Stimulated activated memory B cell treated with anti-CD40 and anti-IgM and Interleukin-4, amounts not matched to agents 10 μg/mL and 1 μg/mL and 100 μg/mL, for 72 hours (primary cell): Measurements from ENCODE around the gene HS6ST2.

Experiments
- ATAC-seq: fragments of 150-1000 bp; cut with Tn5 transposase; 2 replicates; pipeline ENCODE4 v1.10.0; 2021
- H3K27ac Mint-ChIP-seq: one replicate; pipeline ENCODE4 v1.8.0; 2022; ENCODE audit warnings: mild to moderate bottlenecking, mixed read lengths
- H3K27me3 Mint-ChIP-seq: one replicate; pipeline ENCODE4 v1.8.0; 2022; ENCODE audit warnings: mixed read lengths
- H3K36me3 Mint-ChIP-seq: one replicate; pipeline ENCODE4 v1.8.0; 2022; ENCODE audit warnings: mixed read lengths
- H3K4me1 Mint-ChIP-seq: one replicate; pipeline ENCODE4 v1.8.0; 2022; ENCODE audit warnings: mixed read lengths
- H3K4me3 Mint-ChIP-seq: one replicate; pipeline ENCODE4 v1.8.0; 2022; ENCODE audit warnings: mild to moderate bottlenecking, moderate library complexity, mixed read lengths
- H3K9me3 Mint-ChIP-seq: one replicate; pipeline ENCODE4 v1.8.0; 2022; ENCODE audit warnings: mixed read lengths

HS6ST2 gene

DNA sequence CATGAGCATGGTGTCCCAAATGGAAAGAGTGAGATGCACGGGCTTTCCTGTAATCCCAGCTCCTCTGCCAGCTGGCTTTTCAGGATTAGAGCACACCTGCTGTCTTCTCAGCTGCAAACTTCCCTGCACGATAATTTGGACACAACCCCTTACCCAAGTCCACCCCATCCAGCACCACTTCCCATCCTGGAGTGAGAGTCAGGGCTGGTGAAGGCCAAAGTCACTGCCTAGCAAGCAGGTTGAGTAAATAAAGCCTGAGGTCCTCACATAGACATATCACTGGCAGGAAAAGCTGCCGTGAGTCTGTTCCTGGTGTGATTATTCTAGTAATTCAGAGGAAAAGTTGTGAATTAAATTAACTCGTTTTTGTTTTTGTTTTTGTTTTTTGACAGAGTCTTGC lies 355.7 kb downstream of the HS6ST2 start:
- Mint-ChIP-seq H3K4me3 (no peak overlapping the region), H3K4me1 (no peaks in the 10 kb centered on the region), H3K9me3 (no peaks in the 10 kb centered on the region), H3K36me3 (no peaks in the 10 kb centered on the region), H3K27me3 (no peaks in the 10 kb centered on the region), H3K27ac (no peak overlapping the region)
- ATAC-seq: no peak

DNA sequence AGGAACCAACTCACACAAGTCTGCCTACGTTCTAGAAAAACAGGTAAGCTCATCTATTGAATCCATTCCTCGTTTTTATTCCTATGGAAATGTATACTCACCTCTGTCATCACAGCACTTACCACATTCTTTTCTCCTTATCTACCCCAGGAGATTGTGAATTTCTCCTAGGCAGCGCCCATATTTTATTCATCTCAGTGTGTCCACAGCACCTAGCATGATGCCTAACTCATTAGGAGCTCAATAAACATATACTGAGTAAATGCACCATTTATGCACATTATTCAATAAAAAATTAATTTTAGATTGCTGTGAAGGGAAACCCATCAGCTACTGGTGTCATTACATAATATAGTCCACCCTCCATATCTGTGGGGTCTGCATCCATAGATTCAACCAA lies 363.4 kb downstream of the HS6ST2 start:
- no peak for ATAC-seq
- Mint-ChIP-seq H3K27ac (no peak overlapping the region), H3K36me3 (no peaks in the 10 kb centered on the region), H3K4me1 (no peaks in the 10 kb centered on the region), H3K4me3 (no peak overlapping the region), H3K27me3 (no peaks in the 10 kb centered on the region), H3K9me3 (no peaks in the 10 kb centered on the region)

DNA sequence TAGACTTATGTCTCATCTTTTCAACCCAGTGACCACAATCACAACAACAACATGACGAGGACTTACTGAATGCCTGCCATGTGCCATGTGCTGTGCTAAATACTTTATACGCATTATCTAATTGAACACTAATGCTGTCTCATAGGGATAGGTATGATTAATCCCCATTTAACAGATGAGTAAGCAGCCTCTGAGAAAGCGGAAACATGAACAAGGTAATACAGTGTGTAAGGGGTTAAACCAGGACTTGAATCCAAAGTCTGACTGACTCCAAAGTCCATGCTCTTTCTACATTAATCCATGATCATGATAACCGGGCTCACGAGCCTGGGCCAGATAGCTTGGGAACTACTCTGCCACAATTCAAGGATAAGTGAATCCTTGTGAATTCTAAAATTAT lies 364.3 kb downstream of the HS6ST2 start:
- H3K27me3 Mint-ChIP-seq: no peaks in the 10 kb centered on the region
- ATAC-seq: no peak
- no peak overlapping the region for H3K4me3 Mint-ChIP-seq
- H3K4me1 Mint-ChIP-seq: no peaks in the 10 kb centered on the region
- H3K27ac Mint-ChIP-seq: no peak overlapping the region
- H3K9me3 Mint-ChIP-seq: no peaks in the 10 kb centered on the region
- no peaks in the 10 kb centered on the region for H3K36me3 Mint-ChIP-seq

DNA sequence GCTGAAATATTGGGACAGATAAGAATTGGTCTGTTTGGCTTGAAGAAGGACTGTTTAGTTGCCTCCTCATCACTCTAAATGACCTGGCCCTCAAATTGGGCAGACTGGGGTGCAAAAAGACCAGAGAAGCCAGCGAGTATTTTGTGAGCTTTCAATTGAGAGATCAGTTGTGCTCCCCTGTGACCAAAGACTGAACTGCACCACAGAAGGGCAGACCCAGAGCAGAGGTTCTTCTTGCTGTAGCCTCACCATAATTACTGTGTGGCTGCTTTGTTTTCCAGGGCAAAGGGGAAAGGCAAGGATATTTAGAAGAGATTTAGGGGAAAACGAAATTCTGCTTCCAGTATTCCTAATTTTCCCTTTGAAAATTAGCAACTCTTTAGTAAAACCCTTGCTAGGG lies 365.5 kb downstream of the HS6ST2 start:
- H3K36me3 Mint-ChIP-seq: no peaks in the 10 kb centered on the region
- no peak for ATAC-seq

DNA sequence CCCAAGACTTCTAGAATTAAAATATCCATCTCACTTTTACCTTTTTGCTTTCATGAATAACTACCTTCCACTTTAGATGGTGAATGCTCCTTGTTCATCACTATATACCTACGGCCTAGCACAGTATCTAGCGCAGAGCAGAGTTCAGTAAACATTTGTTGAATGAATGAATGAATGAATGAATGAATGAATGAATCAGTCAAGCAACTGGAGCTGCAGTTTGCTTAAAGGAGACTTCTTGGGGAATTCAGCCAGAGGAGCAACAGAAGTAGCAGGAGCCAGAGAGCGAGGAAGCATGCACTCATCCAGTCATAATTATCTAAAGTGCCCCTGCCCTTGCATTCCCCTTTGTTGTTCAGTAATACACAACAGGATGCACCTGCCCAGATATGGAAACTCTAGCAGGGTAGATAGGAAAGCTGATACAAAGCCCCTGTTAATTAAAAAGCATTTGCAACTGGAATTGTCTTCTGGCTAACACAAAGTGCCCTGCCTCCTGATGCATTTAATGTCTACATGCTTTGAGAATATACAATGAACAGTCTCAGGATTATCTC lies 366.6 kb downstream of the HS6ST2 start:
- ATAC-seq: no peak
- Mint-ChIP-seq H3K27ac (no peak overlapping the region), H3K4me1 (no peaks in the 10 kb centered on the region), H3K36me3 (no peaks in the 10 kb centered on the region), H3K27me3 (no peaks in the 10 kb centered on the region), H3K4me3 (no peak overlapping the region), H3K9me3 (no peaks in the 10 kb centered on the region)

More for the DNA sequence above, 365.5 kb downstream of the HS6ST2 start:
- Mint-ChIP-seq H3K4me1 (no peaks in the 10 kb centered on the region), H3K27me3 (no peaks in the 10 kb centered on the region), H3K4me3 (no peak overlapping the region), H3K9me3 (no peaks in the 10 kb centered on the region), H3K27ac (no peak overlapping the region)

DNA sequence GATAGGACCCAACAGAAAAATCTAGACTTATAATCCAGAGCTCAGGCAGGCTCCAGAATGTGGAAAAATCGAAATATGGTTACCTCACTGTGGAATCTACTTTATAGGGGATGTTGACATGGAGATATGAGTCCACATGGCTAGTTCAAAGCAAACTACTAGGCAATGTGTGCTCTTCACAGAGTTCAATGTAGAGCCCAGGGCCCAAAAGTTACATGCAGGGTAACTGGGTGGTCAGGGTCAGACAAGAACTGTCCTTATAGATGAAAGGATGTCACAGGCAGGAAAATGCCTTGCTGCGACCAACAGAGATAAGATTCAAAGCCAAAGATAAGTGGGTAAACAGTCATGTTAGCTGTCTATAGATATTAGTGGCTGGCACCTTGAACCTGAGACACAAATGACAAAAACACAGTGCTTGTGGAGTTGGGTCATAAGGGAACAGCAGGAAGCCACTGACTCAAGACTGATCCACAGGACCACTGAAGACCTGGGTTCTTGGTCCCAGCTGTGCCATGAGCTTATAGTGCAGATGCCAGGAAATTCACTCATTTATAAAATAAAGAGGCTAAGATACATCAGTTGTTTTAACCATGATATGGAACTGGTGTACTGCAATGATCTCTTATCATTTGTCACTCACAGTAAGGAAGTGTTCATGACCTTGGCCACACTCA lies 367.9 kb downstream of the HS6ST2 start:
- H3K36me3 Mint-ChIP-seq: no peaks in the 10 kb centered on the region
- no peak overlapping the region for H3K4me3 Mint-ChIP-seq
- H3K27me3 Mint-ChIP-seq: no peaks in the 10 kb centered on the region
- no peak for ATAC-seq
- no peaks in the 10 kb centered on the region for H3K9me3 Mint-ChIP-seq
- no peak overlapping the region for H3K27ac Mint-ChIP-seq
- H3K4me1 Mint-ChIP-seq: no peaks in the 10 kb centered on the region

DNA sequence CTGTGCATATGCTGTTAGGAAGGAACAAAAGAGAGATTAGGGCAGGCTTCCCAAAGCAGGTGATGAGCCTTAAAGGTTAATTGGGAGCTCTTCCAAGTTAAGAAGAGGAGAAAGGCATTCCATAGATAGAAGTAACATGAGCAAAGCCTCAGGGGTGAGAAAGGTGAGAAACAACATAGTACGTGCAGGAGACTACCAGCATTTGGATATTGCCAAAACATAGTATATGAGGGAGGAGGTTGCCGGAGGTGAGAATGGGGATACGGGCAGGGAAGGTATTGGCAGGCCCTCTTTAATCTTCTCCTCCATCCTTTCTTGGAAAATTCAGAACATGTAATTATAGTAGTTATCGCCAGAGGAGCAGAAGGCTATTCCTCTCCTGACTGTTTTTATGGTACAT lies 373.5 kb downstream of the HS6ST2 start:
- Mint-ChIP-seq H3K27me3 (peaks cover 16% of the 10 kb centered on the region), H3K4me3 (no peak overlapping the region), H3K9me3 (no peaks in the 10 kb centered on the region), H3K27ac (no peak overlapping the region), H3K4me1 (no peaks in the 10 kb centered on the region), H3K36me3 (no peaks in the 10 kb centered on the region)
- no peak for ATAC-seq

DNA sequence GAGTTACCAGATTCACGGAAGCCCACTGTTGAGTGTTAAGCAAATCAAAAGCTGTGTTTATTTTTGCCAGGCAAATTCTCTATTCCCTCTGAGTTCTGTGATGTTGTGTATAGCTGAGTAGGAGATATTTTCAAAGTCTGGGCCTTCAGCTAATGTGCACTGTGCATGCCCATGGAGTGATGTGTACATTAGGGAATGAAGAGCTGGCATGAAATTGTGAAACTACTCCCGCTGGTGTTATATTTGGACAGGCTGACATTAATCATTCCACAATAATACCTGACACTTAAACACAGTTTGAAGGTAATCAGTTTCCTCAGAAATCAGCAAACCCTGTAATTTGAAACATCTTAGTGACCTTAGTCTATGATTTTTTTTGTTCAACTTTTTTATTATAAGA lies 381.5 kb downstream of the HS6ST2 start:
- H3K4me1 Mint-ChIP-seq: no peaks in the 10 kb centered on the region
- no peak overlapping the region for H3K4me3 Mint-ChIP-seq
- peaks cover 11% of the 10 kb centered on the region for H3K27me3 Mint-ChIP-seq
- no peak overlapping the region for H3K27ac Mint-ChIP-seq
- H3K36me3 Mint-ChIP-seq: no peaks in the 10 kb centered on the region
- no peaks in the 10 kb centered on the region for H3K9me3 Mint-ChIP-seq
- ATAC-seq: no peak
